Measurements from ENCODE around the gene PMIS2.

DNA sequence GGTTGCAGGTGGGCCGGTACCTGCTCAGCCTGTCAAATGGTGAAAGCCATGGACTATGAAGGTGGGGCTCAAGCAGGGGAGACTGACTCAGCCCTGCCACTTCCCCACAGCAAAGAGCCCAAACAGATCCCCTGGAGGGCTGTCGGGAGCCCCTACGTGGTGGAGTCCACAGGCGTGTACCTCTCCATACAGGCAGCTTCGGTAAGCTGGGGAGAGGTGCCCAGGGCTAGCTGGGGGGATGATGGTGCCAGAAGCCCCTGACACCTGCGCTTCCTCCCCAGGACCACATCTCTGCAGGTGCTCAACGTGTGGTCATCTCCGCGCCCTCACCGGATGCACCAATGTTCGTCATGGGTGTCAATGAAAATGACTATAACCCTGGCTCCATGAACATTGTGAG is 43.8 kb upstream of the PMIS2 start:
- TF ChIP-seq POLR2AphosphoS5 (IDR thresholded peaks at IDR 0.05) (no peak), POLR2A (IDR thresholded peaks at IDR 0.05) (no peak), EP300 (IDR thresholded peaks at IDR 0.05) (no peak)
- TF ChIP-seq, protein P1, sequence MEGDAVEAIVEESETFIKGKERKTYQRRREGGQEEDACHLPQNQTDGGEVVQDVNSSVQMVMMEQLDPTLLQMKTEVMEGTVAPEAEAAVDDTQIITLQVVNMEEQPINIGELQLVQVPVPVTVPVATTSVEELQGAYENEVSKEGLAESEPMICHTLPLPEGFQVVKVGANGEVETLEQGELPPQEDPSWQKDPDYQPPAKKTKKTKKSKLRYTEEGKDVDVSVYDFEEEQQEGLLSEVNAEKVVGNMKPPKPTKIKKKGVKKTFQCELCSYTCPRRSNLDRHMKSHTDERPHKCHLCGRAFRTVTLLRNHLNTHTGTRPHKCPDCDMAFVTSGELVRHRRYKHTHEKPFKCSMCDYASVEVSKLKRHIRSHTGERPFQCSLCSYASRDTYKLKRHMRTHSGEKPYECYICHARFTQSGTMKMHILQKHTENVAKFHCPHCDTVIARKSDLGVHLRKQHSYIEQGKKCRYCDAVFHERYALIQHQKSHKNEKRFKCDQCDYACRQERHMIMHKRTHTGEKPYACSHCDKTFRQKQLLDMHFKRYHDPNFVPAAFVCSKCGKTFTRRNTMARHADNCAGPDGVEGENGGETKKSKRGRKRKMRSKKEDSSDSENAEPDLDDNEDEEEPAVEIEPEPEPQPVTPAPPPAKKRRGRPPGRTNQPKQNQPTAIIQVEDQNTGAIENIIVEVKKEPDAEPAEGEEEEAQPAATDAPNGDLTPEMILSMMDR (IDR thresholded peaks at IDR 0.05): no peak
